Gastroesophageal sphincter (tissue), 4 donors: ENCODE data around the gene COQ4. TPM values are rescaled to one million over a fixed set of nuclear protein-coding genes. Genes with fewer than 3 reads are reported as not detected.

Experiments used
- ATAC-seq: fragments of 150-250 bp; one replicate; pipeline ENCODE4 v1.9.1; 2016; ENCODE audit warnings: mild to moderate bottlenecking, moderate library complexity
- H3K27ac ChIP-seq, 4 donors: fragments of 200-600 bp; sonication (generic) in 3 of 4; 1 replicate in 3 of 4; 2 replicates in 1 of 4; pipeline ENCODE4 v1.5.1; 2016 to 2019
- H3K27me3 ChIP-seq: fragments of 200-600 bp; sonication (generic); one replicate; pipeline ENCODE4 v1.5.1; 2019
- H3K36me3 ChIP-seq, 2 donors: fragments of 200-600 bp; sonication (generic); one replicate each; pipeline ENCODE4 v1.5.1; 2019; ENCODE audit warnings: control low read depth in 1 of 2
- H3K4me1 ChIP-seq, 3 donors: fragments of 200-600 bp; sonication (generic); 1 replicate in 2 of 3; 2 replicates in 1 of 3; pipeline ENCODE4 v1.5.1; 2016 to 2019; ENCODE audit warnings: control low read depth in 2 of 3
- H3K4me3 ChIP-seq, 2 donors: fragments of 200-600 bp; sonication (generic); one replicate each; pipeline ENCODE4 v1.5.1; 2019; ENCODE audit warnings: mild to moderate bottlenecking in 1 of 2, moderate library complexity in 1 of 2
- H3K9me3 ChIP-seq, 3 donors: fragments of 200-600 bp; sonication (generic); one replicate each; pipeline ENCODE4 v1.5.1; 2017 to 2019; ENCODE audit warnings: control low read depth in 2 of 3
- CTCF ChIP-seq, 4 experiments: fragments of 200-600 bp in 2 of 4; fragments of 450-650 bp in 2 of 4; sonication (generic) in 1 of 4; IDR thresholded peaks; one replicate each; pipeline ENCODE4 v1.5.1; 2017 to 2019; ENCODE audit warnings: antibody characterized with exemption in 4 of 4, mild to moderate bottlenecking in 2 of 4, moderate library complexity in 2 of 4
- EP300 ChIP-seq: sonication (generic); formaldehyde crosslinking; IDR thresholded peaks from one replicate; pipeline ENCODE4 v1.6.1; 2017; ENCODE audit warnings: antibody characterized with exemption, mild to moderate bottlenecking
- POLR2A ChIP-seq, 2 donors: fragments of 450-650 bp; IDR thresholded peaks; one replicate each; pipeline ENCODE4 v1.6.1; 2017; ENCODE audit warnings: antibody characterized with exemption in 2 of 2, mild to moderate bottlenecking in 2 of 2, moderate library complexity in 1 of 2
- POLR2AphosphoS5 ChIP-seq: sonication (generic); formaldehyde crosslinking; IDR thresholded peaks from one replicate; pipeline ENCODE4 v1.6.1; 2017; ENCODE audit warnings: antibody characterized with exemption
- WGBS, 2 donors: methylation state at CpG; one replicate each; pipeline ENCODE4 v1.1.5; 2018; ENCODE audit warnings: low coverage in 1 of 2; 5-methylcytosine and 5-hydroxymethylcytosine counted together
- total RNA-seq, 4 donors: library from RNA; depleted of rRNA; stranded (reverse); fragments of >200 nt; gene quantifications; one replicate each; pipeline ENCODE4 v1.1.0, GENCODE V29; 2016

The COQ4 gene
- total RNA-seq, 4 donors from 2014 or later = 25.8 to 40.5 (median 31.8) TPM

DNA sequence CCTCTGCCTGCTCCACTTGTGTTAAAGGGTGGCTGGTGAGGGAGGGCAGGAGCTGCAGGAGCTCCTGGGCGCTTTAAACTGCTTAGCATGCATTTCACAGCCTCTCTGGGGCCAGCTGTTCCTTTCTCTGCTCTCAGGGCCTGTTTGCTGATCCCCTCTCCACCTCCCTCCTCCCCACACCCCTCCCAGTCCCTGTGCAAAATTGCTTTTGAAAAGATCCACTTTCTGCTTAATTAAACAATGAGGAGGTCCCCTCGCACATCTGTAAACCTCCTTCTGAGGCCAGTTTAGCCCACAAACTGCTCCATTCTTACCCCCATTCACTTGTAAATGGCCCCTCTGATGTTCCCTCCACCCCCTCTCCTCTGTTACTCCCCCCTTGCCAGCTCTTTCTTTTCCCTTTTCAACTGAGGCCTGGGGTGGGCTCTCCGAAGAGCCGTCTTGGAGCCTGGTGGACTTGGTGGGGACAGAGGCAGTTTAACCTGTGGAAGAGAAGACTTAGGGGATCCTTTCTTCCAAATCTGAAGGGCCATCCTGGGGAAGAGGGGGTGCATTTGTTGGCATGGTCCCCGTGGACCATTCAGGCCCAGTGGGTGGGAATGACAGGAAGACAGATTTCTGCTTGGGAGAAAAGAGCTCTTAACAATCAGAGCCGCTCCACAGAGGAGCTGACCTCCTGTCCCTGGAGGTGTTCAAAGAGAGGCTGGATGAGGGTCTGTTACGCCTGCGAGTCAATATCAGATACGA lies 60.5 kb downstream of the COQ4 start:
- H3K4me1 ChIP-seq = peaks cover 0 to 11% (median 0%) of the 10 kb centered on the region in 3 donors
- H3K36me3 ChIP-seq = peaks cover 0 to 98% of the 10 kb centered on the region in 2 donors
- H3K9me3 ChIP-seq = no peaks in the 10 kb centered on the region
- TF ChIP-seq POLR2AphosphoS5 (no peak), POLR2A (IDR thresholded peaks at IDR 0.05) (no peak), EP300 (no peak), CTCF (IDR thresholded peaks at IDR 0.05) (no peak)
- H3K27me3 ChIP-seq = no peaks in the 10 kb centered on the region
- 68 to 78% methylated on average over 3 to 5 of the region's 9 CpGs for WGBS, 2 donors
- ATAC-seq = no peak
- no peak overlapping the region for H3K27ac ChIP-seq
- H3K4me3 ChIP-seq = no peak overlapping the region

Other genes starting within 250 kb of the COQ4 start
- 10 to 100 TPM; 46.1 to 85.8 (median 57.5) TPM for gene PTGES2, start 195.1 kb upstream of the COQ4 start, total RNA-seq
- gene LCN2, start 173.4 kb upstream of the COQ4 start, total RNA-seq = 100 to 1,000 TPM in 1 of 4 donors, 1 to 10 TPM in 1, under 1 TPM in 1, not detected in 1; 0.58 to 222 (median 1.4) TPM
- gene BBLN, start 162.6 kb upstream of the COQ4 start, total RNA-seq = 100 to 1,000 TPM; 139 to 165 (median 145) TPM
- gene CIZ1, start 131.3 kb upstream of the COQ4 start, total RNA-seq = 10 to 100 TPM; 41.7 to 83.9 (median 58.1) TPM
- gene DNM1, start 119.5 kb upstream of the COQ4 start, total RNA-seq = 10 to 100 TPM in 2 of 4 donors, 1 to 10 TPM in 2; 8.6 to 22.3 (median 14.4) TPM
- gene GOLGA2, start 46.8 kb upstream of the COQ4 start, total RNA-seq = 100 to 1,000 TPM in 1 of 4 donors, 10 to 100 TPM in 3; 71.1 to 130 (median 83.1) TPM
- gene SWI5, start 46.6 kb upstream of the COQ4 start, total RNA-seq = 10 to 100 TPM; 18.2 to 27.5 (median 24.5) TPM
- gene TRUB2, start 392 bp upstream of the COQ4 start, total RNA-seq = 10 to 100 TPM in 1 of 4 donors, 1 to 10 TPM in 3; 5.1 to 11.4 (median 7.5) TPM
- 10 to 100 TPM; 14.3 to 34.3 (median 20.4) TPM for gene SLC27A4, start 17.7 kb downstream of the COQ4 start, total RNA-seq
- gene URM1, start 48.5 kb downstream of the COQ4 start, total RNA-seq = 10 to 100 TPM; 20.5 to 46.8 (median 30.2) TPM
- 10 to 100 TPM; 18.0 to 30.0 (median 28.1) TPM for gene CERCAM, start 98.0 kb downstream of the COQ4 start, total RNA-seq
- 10 to 100 TPM; 19.7 to 30.1 (median 26.9) TPM for gene ODF2, start 133.2 kb downstream of the COQ4 start, total RNA-seq
- gene GLE1, start 181.9 kb downstream of the COQ4 start, total RNA-seq = 10 to 100 TPM; 18.7 to 32.4 (median 26.9) TPM
- 100 to 1,000 TPM; 223 to 390 (median 286) TPM for gene SPTAN1, start 229.7 kb downstream of the COQ4 start, total RNA-seq